Esophagus squamous epithelium (tissue), 4 donors: Measurements from ENCODE around the gene LRAT.

Experiments used
- CTCF ChIP-seq, 6 experiments: fragments of 450-650 bp in 4 of 6; fragments of 200-600 bp in 2 of 6; sonication (generic) in 2 of 6; IDR thresholded peaks; one replicate each; pipeline ENCODE4 v1.5.1; 2016 to 2019; ENCODE audit warnings: antibody characterized with exemption in 6 of 6, mild to moderate bottlenecking in 4 of 6, moderate library complexity in 4 of 6
- POLR2A ChIP-seq, 4 donors: fragments of 450-650 bp; IDR thresholded peaks; one replicate each; pipeline ENCODE4 v1.6.1; 2017; ENCODE audit warnings: antibody characterized with exemption in 4 of 4, mild to moderate bottlenecking in 4 of 4, moderate library complexity in 3 of 4

DNA sequence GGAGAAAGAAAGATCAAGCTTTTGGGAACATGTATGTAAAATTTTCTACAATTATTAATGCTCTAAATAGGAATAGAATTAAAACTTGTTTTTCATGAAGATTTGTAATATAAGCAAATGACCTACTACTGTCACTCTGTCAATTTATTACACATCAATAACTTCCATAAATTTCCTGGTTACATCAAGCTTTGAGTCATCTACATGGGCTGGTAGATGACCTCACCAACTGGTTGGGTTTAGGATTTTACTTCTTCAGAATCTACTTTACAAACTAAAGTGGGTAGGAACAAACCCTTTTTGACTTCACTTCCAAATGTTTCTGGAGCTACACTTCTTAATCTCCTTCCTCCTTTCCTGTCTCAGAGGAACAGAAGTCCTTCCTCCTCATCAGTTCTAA lies 12.0 kb upstream of the LRAT start:
- TF ChIP-seq CTCF (IDR thresholded peaks at IDR 0.05) (no peak), POLR2A (IDR thresholded peaks at IDR 0.05) (no peak)
